ENCODE results near the gene TADA2A.

GRCh38 chr17:37488009-37488604 is 81.4 kb downstream of the TADA2A start:
- no peak for TF ChIP-seq CTCF (IDR thresholded peaks at IDR 0.05)
- TF ChIP-seq POLR2A (IDR thresholded peaks at IDR 0.05), result no peak
